Ishikawa (cell line): ENCODE results near the gene CANT1.

Experiments used
- CEBPB ChIP-seq: IDR thresholded peaks from 2 replicates; pipeline ENCODE4 v1.6.1; 2012
- CREB1 ChIP-seq: IDR thresholded peaks from 2 replicates; pipeline ENCODE4 v1.6.1; 2012; ENCODE audit warnings: low read depth
- EGR1 ChIP-seq: IDR thresholded peaks from 2 replicates; pipeline ENCODE4 v1.6.1; 2012
- EP300 ChIP-seq: IDR thresholded peaks from 2 replicates; pipeline ENCODE4 v1.6.1; 2012; ENCODE audit warnings: borderline replicate concordance
- FOXM1 ChIP-seq: IDR thresholded peaks from 2 replicates; pipeline ENCODE4 v1.6.1; 2012; ENCODE audit warnings: low read depth, borderline replicate concordance
- MAX ChIP-seq: IDR thresholded peaks from 2 replicates; pipeline ENCODE4 v1.6.1; 2012
- NFIC ChIP-seq: IDR thresholded peaks from 2 replicates; pipeline ENCODE4 v1.6.1; 2012
- RAD21 ChIP-seq: IDR thresholded peaks from 2 replicates; pipeline ENCODE4 v1.6.1; 2012; ENCODE audit warnings: low read depth
- TAF1 ChIP-seq: IDR thresholded peaks from 2 replicates; pipeline ENCODE4 v1.6.1; 2012; ENCODE audit warnings: low read depth, mild to moderate bottlenecking
- TCF12 ChIP-seq: IDR thresholded peaks from 2 replicates; pipeline ENCODE4 v1.6.1; 2012; ENCODE audit warnings: low read depth
- TEAD4 ChIP-seq: IDR thresholded peaks from 2 replicates; pipeline ENCODE4 v1.6.1; 2012
- YY1 ChIP-seq: IDR thresholded peaks from 2 replicates; pipeline ENCODE4 v1.6.1; 2012; ENCODE audit warnings: low read depth
- ZBTB7A ChIP-seq: IDR thresholded peaks from 2 replicates; pipeline ENCODE4 v1.6.1; 2012; ENCODE audit warnings: low read depth
- TF ChIP-seq, protein P1 (sequence below): IDR thresholded peaks from 2 replicates; pipeline ENCODE4 v1.6.1; 2012; ENCODE audit warnings: low read depth, mild to moderate bottlenecking
- TF ChIP-seq, protein P2 (sequence below): IDR thresholded peaks from 2 replicates; pipeline ENCODE4 v1.6.1; 2012

Gene CANT1

DNA sequence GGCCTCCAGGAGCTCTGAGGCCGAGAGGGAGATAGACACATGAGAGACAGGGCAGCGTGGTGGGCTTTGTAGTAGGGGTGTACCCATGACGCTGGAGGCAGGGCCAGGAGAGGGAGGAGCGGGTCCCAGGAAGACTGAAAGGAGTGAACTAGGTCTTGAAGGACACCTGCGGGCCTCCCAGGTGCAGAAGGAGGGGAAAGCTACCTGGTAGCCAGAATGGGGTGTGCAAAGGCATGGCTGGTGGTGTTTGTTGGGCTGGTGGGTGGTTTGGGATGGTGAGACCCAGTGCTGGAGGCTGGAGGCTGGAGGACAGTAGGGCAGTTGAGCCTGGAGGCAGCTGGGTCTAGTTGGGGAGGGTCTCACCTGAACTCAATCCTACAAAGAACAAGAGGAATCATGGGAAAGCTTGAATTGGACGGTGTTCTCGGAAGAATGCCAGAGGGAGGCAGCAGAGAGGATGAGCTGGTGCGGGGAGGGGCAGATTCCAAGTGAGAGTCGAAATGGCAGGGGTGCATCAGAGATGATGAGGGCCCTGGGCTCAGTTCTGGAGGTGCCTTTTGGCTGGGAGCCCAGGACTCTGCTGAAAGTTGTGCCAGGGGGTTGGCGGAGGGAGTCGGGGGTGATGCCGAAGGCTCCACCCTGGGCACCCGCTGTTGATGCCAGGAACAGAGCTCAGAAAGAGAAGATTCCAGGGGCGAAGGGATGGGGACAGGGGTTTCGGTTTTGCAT, 35.6 kb upstream of the CANT1 start:
- TF ChIP-seq TEAD4 = no peak

GRCh38 chr17:79044462-79044861, 34.9 kb upstream of the CANT1 start:
- TF ChIP-seq EGR1 (no peak), MAX (no peak), NFIC (no peak)
- TF ChIP-seq, protein P1, sequence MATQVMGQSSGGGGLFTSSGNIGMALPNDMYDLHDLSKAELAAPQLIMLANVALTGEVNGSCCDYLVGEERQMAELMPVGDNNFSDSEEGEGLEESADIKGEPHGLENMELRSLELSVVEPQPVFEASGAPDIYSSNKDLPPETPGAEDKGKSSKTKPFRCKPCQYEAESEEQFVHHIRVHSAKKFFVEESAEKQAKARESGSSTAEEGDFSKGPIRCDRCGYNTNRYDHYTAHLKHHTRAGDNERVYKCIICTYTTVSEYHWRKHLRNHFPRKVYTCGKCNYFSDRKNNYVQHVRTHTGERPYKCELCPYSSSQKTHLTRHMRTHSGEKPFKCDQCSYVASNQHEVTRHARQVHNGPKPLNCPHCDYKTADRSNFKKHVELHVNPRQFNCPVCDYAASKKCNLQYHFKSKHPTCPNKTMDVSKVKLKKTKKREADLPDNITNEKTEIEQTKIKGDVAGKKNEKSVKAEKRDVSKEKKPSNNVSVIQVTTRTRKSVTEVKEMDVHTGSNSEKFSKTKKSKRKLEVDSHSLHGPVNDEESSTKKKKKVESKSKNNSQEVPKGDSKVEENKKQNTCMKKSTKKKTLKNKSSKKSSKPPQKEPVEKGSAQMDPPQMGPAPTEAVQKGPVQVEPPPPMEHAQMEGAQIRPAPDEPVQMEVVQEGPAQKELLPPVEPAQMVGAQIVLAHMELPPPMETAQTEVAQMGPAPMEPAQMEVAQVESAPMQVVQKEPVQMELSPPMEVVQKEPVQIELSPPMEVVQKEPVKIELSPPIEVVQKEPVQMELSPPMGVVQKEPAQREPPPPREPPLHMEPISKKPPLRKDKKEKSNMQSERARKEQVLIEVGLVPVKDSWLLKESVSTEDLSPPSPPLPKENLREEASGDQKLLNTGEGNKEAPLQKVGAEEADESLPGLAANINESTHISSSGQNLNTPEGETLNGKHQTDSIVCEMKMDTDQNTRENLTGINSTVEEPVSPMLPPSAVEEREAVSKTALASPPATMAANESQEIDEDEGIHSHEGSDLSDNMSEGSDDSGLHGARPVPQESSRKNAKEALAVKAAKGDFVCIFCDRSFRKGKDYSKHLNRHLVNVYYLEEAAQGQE = no peak

DNA sequence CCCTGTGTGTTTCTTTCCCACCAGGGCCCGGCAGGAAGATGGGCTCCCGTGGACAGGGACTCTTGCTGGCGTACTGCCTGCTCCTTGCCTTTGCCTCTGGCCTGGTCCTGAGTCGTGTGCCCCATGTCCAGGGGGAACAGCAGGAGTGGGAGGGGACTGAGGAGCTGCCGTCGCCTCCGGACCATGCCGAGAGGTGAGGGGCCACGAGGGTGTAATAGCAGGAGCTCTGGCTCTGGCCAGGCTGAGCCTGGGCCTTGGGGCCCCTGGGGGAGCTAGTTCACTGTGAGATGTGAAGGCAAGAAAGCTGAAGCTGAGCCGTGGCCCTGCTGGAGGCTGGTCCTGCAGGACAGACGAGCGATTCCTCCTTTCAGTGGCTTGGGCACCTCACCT, 34.4 kb upstream of the CANT1 start:
- TF ChIP-seq, protein P1 = no peak
- TF ChIP-seq TCF12 (no peak), RAD21 (no peak), FOXM1 (no peak), ZBTB7A (no peak), EGR1 (no peak), CEBPB (no peak), TEAD4 (no peak), TAF1 (no peak), EP300 (no peak), YY1 (no peak), NFIC (no peak), MAX (no peak), CREB1 (no peak)
- TF ChIP-seq, protein P2, sequence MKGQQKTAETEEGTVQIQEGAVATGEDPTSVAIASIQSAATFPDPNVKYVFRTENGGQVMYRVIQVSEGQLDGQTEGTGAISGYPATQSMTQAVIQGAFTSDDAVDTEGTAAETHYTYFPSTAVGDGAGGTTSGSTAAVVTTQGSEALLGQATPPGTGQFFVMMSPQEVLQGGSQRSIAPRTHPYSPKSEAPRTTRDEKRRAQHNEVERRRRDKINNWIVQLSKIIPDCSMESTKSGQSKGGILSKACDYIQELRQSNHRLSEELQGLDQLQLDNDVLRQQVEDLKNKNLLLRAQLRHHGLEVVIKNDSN = no peak

DNA sequence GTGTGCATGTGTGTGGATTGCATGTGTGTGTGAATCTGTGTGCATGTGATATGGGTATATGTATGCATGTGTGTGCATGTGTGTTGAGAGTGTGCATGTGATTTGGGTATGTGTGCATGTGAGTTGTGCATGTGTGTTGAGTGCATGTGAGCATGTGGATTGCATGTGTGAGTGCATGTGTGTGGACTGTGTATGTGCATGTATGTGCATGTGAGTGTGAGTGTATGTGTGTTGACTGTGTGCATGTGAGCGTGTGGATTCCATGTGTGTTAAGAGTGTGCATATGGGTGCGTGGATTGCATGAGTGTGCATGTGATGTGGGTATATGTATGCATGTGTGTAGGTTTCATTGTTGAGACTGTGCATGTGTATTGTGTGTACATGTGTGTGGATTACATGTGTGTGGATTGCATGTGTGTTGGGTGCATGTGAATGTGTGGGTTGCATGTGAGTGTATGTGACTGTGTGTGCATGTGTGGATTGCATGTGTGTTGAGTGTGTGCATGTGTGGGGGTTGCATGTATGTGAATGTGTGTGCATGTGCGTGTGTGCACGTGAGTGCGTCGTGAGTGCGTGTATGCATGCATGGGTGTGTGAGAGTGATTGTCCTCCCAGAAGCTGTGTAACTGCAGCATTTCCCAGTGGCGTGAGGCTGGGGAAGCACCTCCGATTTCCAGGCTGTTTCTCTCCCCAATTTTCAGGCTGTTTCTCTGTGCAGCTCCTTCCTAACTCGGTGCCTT, 33.8 kb upstream of the CANT1 start:
- TF ChIP-seq CREB1 (no peak), FOXM1 (no peak), TAF1 (no peak), EP300 (no peak), MAX (no peak)
- TF ChIP-seq, protein P1 = no peak
